DLD1 (cell line): Measurements from ENCODE around the gene GPR39.

ENCODE experiments used
- in situ Hi-C: cut with HindIII; loops from 2 replicates; pipeline ENCODE4 v1.10.0; 2017; ENCODE audit warnings: low sequenced_read_pairs

GPR39 gene

DNA sequence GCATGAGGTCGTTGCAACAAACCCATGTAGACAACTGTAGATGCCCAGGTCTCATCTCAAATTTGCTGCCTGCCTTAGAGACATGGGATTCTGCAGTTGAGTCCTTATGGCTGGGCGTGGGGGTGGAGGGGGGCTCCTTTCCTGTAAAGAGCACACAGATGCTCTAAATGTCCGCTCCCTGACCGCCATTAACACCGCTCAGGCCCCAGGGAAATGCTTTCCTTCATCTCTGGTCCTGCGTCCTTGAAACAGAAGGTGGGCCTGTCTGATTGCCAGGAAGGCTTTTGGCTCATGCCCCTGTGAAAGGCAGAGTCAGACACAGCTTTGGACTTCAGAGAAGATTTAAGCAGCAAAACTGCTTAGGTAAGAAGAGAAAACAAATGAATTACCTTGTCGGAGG is 25.7 kb downstream of the GPR39 start:
- in situ Hi-C loops = no loop called here

DNA sequence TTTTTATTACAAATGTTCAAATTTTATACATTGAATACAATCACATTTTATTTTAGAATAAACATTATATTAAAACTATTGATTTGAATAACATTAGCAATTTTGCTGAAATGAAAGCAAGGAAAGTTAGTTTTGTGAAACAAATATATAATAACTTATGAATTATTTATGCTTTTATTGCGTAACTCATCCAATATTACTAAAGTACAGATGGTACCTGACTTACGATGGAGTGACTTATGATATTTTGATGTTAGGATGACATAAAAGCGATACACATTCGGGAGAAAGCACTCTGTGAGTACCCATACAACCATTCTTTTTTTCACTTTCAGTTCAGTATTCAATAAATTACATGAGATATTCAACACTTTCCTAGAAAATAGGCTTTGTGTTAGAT is 26.5 kb downstream of the GPR39 start:
- in situ Hi-C loops = no loop called here

DNA sequence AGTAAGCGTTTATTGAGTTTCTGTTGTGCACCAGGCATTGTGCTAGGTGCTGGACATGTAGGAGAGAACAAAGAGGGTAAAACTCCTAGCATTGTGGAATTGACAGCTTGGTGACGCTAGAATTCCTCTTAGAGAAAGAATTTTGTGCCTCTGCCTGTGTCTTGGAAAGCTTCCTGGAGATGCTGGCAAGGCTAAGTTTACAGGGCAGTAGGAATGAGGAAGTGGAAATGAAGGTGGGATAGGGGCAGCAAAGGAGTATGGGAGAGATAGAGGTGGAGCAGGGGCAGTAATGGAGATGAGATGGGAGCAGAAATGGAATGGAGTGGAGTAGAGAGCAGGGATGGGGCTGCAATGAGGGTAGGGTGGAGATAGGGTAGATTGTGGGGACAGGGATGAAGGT is 29.8 kb downstream of the GPR39 start:
- in situ Hi-C loops = no loop called here

DNA sequence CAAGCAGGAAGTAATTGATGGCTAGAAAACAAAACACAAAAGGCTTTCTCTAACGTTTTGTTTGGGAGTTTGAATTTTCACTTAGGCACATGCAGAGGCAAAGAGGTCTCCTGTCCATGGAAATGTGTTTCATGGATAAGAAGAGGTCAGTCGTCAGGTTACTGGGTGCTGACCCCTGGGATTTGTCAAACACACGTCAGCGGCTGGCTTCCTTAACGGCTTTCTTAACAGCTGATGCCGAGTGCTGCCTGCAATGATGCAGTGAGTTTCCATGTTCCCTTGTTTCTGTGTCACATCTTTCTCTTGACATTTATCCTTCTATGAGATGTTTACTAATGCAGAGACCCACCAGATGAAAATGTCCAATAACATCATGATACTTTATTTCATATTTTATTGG is 31.7 kb downstream of the GPR39 start:
- in situ Hi-C loops = no loop called here

DNA sequence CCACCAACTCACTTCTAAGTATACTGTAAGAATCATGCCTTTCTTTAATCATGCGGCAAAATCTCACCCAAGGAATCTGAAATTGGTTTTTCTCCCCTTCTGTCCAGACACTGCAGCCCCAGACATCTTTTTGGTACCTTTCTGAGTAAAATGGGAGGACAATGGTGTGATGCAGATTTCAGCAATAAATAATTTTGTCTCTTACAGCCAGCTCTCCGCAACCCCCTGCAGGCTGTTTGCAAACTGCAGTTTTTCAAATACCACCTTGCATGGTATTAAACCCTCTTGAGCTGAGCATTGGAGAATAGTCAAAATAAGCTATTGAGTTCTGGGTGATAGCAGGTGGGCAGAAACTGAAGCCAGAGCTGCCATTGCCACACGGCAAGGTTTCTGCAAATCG is 32.2 kb downstream of the GPR39 start:
- in situ Hi-C loops = no loop called here

DNA sequence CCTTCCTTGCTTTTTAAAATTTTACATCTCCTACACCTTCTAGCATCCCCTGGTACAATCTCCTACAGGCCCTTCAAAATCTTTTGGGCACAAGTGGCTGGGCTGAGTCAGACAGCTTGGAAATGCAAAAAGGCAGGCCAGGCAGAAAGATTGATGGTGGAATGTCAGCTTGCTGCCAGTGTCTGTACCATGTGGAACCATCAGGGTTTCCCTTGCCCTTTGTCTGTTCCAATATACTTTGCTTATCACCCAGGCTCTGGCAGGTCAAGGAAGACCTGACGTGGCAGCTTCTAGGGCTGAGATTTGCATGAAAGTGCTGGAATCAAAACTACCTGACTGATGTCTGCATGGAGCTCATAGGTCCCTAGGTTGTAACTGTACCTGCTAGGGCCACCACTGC is 33.3 kb downstream of the GPR39 start:
- in situ Hi-C loops = no loop called here

DNA sequence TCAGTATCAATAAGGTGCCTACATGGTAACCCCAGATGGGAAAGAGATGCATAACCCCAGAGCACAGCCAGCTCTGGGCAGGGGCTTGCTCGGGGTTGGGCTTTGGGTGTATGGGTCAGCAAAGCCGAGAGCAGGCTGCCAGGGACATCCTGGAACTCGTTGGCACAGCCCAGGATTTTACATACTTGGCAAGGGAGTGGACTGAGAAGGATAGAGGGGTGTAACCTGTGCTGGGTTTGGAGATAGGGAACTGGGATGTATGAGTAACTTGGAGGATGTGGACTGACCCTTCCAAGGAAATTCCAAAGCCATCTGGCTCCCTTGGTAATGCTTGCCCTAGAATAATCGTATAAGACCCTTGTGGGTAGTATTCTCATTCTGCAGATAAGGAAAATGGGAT is 44.2 kb downstream of the GPR39 start:
- in situ Hi-C loops = no loop called here

DNA sequence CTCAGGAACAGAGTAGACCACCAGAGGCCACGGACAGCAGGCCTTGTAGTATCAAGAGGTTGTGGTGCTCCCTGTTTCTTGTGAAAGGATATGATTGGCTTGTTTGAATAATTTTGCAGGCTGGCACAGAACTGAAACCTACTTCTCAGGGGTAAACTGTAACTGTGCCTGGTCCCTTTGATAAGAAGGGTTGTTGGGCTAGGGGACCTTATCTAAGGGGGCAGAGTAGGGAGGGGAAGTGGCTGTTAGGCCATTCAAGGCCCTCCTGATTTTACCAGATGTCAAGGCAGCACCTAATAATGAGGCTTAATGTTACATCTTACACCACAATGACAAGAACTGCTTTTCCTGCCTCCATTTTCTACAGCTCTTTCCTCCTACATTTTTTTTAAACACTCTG is 45.6 kb downstream of the GPR39 start:
- in situ Hi-C loops = no loop called here

DNA sequence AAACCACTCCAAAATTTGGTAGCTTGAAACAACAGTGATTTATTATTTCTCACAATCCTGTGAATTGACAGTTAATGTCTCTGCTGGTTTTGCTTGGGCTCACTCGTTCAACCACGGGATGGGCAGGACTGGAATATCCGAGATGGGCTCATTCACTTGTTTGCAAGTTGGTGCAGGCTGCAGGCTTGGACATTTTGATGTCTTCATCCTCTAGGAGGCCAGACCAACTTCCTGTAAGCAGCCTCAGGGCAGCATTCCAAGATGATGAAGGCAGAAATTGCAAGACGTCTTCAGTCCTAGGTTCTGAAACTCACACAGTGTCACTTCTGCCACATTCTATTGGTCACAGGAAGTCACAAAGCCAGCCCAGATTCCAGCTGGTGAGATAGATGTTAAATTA is 47.1 kb downstream of the GPR39 start:
- in situ Hi-C loops = no loop called here

DNA sequence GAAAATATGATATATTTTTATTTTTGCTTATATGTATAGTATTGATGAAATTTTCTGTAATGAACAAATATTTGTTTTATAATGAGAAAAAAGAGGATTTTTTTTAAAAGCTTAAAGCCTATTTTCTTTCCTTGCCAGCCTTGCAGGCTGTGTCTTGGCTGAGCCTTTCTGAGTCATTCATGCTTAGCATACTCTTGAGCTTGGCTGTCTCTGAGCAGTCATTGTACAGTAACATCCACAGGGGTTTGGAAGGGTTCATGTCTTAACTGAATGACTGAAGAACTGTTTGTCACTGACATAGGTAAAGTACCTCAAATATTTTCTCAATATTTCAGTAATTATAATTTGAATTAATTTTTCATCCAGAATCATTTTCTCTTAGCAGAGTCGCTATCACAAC is 49.3 kb downstream of the GPR39 start:
- in situ Hi-C loops = no loop called here

DNA sequence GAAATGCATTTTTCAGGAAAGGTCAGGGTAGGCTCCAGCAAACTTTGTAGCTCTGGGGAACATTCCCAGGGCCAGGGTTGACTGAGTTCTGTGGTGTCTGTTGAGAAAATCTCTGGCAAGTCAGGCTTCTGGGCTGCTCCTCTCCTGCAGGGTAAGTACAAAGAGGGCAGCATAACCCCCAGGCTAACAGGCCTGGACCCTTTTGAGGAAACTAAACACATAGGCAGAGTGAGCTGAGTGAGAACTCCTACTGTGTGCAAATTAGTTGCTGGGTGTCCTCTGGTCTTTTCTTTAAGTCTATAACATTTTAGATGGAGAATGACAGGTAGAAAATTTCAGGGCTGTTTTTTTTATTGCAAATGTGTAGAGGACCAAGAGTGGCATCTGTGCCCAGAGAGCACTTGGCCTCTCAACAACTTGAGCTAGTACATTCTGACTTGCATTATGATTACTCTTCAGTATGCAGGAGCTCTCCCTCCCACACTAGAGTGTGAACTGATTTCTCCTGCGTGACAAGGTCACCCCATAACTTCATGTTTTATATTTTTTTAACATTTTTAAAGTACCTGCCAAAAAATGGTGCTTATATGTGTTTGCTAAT is 49.9 kb downstream of the GPR39 start:
- in situ Hi-C loops = no loop called here

DNA sequence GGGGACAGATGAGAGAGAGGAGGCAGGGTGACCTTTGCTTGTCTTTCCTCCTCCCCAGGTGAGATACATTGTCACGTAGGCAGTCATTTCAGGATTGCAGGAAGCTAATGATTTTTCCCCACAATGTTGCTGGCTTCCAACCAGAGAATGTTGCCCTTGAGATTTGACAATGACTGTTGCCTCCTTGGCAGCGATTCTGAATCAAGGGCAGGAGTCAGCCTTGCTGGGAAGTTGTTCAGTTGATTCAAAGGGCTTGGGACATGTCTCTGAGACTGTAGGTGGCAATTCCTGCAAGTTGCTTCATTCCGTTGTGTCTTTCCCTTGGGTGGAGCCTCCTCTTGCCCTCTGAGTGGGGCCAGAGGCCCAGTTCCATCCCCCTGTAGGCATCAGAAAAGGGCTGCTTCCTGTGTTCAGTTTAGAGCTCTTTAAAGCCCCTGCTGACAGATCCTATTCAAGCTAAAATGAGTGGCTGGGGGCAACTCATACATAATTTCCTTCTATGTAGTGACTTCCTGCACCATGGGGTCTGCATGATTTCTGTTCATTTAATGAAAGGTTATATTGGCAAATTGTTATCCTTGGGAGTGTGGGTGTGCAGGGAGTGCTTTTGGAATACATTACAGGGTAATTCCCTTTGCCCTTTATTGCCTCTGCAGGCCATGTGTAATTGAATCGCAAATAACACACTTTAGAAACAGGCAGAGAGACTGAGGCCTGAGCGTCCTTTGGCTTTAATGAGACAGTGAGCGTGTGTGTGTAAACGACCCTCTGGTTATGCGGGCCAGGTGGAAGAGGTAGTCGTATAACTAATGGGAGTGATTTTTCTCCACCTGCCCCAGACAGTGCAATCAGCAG is 52.4 kb downstream of the GPR39 start:
- in situ Hi-C loops = no loop called here

DNA sequence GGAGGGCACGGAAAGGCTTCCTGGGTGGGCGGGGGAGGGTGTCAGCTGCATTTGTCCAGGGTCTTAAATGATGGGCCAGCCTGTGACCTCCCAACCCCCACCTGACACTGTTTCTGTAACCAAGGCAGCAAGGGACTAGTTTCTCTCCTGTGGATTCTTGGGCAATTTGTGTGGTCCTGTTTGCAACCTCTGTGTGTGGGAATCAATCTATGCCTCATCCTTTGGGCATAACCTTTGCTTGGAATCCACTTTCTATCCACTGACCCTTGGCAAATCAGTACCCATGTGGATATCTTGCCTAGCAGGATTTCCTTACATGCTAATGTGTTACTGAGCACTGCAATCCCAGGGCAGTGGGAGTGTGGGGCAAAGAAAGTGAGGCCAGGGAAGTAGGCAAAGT is 54.1 kb downstream of the GPR39 start:
- in situ Hi-C loops = no loop called here

DNA sequence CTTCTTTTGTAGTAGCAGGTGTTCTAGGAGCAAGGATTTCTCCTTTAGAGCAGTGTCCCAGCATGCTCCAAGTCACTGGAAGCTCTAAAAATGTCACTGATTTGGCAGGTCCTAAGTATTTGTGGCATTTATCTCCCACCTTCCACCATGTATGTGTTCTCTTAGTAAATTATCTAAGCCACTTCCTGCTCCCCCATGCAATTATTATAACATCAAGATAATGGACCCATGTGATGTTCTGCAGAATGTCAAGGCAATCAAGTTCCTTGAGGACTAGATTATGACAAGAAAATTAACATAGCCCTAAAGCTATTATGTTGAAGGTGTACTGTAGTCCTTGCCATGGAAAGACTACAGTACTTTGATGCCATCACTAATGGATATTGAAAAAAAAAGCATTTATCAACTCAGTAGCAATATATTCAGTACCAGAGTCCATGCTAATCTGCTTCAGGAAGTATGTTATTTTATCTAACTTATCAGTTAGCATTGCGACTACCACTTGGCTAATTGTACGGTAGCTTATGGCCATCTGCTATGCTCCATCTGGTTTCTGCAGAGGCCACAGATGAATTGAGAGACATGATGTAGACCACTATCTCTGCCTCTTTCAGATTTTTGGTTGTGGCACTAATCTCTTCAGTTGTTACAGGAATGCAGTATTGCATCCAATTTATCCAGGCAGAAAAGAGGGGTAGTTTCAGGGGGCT is 56.7 kb downstream of the GPR39 start:
- in situ Hi-C loops = no loop called here

DNA sequence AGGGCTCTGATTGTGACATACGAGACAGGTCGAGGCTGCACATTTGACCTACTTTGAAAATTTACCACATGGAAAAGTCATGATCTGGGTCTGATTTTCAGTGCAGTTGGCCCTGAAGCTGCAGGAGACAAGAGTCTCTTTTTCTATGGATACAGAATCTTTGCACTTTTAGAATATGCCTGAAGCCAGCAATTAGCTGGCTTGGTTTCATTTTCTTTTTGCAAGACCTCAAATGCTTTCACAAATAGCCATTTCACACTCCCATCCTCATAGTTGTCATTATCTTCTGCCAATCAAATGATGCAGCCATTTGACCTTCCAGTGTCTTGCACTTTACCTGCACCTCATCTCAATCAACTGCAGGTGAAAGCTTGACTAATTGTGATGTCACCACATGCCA is 59.0 kb downstream of the GPR39 start:
- in situ Hi-C loops = no loop called here

DNA sequence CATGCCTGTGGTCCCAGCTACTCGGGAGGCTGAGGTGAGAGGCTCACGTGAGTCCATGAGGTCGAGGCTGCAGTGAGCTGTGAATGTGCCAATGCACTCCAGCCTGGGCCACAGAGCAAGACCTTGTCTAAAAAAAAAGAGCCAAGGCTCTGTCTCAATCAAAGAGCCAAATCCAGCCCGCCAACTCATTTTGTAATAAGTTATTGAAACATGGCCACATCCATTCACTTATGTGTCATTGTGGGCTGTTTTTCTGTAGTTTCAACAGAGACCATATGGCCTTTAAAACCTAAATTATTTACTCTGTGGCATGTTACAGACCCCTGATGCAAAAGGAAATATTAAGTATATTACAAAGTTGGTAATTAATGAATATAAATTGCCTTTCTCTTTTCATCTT is 60.8 kb downstream of the GPR39 start:
- in situ Hi-C loops = no loop called here

DNA sequence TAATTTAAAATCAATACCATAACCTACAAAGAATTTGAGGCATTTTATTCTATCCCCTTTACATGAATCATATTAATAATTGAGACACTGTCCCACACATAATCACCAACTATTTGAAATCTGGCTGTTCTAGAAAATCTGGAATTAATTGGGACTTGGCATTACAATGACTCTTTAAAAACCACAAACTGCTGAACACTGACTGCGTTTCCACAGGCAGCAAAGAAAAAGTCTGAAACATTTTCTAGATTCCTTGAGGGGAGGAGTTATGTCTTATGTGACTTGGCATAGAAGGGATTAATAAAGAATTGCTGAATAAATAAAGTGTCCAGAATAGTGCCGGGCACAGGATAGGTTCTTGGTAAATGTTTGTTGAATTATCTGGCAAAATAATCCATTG is 61.4 kb downstream of the GPR39 start:
- in situ Hi-C loops = no loop called here

DNA sequence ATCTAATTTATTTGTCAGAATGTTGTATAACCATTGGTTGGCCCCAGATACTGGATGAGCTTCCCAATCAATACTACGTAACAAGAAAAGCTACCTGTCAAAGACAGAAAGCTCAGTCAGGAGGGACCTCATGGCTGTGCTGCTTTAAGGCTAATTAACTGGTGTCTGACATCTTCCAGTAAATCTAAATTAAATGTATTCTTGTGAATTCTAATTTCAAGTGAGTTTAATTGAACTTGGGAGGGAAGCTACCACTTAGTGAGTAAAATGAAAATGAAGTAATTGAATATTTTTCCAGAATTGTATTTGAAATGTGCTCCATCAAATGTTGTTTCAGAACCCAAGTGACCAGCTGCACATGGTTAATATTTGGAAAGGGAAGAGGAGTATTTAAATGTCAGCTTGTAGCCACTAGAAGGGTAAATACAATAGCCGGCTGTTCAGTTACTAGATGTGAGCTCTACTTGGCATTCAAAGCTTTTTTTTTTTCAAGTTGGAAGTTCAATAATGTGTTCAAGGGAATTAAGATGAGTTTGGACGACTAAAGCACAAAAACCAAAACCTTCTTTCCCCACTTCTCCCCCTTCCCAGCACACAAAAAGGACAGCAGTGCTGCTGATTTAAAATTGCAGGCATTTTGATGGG is 62.0 kb downstream of the GPR39 start:
- in situ Hi-C loops = no loop called here

DNA sequence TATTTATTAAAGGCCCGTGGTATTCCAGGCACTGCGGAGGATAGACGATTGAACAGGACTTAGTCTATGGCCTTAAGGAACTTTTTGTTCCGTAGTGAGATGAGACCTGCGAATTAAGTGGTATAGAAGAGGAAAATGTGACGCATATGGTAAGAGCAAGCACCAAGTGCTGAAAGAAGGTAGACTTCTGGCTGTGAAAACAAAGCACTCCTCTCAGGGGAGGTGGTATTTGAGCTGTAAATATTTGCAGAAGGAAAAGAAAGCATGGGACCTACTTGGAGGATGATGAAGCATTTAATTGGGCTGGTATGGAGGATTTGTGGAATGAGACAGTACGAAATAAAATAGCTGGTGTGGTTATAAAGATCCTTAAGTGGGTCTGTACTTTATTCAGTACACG is 62.5 kb downstream of the GPR39 start:
- in situ Hi-C loops = no loop called here

DNA sequence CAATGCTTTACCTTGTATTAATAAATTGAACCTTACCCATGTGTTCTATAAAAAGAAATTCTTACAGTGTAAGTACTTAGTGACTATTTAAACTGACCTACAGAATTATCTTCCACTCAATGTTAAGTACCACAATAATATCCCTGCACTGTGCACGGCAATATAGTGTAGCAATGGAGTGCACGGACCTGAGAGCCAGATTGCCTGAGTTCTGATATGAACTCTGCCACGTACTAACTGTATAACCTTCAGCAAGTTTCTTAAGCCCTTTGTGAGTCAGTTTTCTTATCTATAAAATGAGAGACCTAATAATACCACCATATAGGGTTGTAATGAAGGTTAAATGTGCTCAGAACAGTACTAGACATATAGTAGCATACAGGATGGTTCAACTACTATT is 66.2 kb downstream of the GPR39 start:
- in situ Hi-C loops = no loop called here

DNA sequence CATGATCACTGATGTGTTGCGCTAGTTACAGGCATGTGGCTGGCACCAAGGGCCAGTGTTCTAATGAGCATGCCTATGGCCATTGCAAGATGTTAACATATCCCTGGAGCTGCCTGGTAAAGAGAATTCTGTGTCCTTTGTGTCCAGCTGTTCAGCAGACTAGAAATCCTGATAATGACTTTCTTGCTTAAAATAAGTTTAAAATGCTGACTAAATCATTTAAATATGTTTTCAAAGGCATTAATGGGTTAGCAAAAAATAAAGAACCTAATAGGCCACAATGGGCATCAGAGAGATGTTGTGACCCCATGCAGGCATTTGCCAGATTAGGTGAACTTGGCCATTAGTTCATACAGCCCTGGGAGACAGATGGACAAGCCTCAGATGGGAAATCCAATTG is 67.5 kb downstream of the GPR39 start:
- in situ Hi-C loops = no loop called here

DNA sequence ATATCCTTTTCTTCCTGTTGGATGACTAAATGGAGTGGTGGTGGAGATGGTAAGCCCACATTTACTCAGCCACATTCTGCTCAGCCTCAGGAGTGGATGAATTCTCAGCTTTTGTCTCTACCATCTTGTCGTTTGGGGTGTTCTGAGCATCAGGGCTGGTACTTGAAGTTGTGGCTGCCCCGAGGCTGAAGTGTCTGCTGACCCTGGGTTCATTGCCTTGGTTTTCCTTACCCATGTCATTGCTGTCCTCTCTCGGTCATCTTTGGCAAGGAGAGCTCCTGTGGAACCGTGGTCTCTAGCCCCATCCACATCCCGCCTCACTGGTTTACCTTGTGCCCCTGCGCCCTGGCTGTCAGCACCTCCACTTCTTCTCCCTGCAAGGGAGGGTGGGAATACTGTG is 71.9 kb downstream of the GPR39 start:
- in situ Hi-C loops = no loop called here
